OCI-LY1 (cell line): ENCODE data around the gene AHI1.
A peak's percentile ranks its signal among the peaks of the same experiment; 100 is the strongest.

Source experiments
- H2AFZ ChIP-seq: fragments of 200-600 bp; sonication (generic), shearing (Covaris generic); 2 replicates; pipeline ENCODE4 v1.6.0; 2014; ENCODE audit warnings: antibody characterized with exemption, mild to moderate bottlenecking, low read length
- H3F3A ChIP-seq: fragments of 200-600 bp; sonication (generic), shearing (Covaris generic); 2 replicates; pipeline ENCODE4 v1.6.0; 2014; ENCODE audit warnings: mild to moderate bottlenecking, antibody characterized with exemption, low read length, moderate library complexity; ENCODE audit not compliant: insufficient read depth
- H3K27ac ChIP-seq: fragments of 200-600 bp; sonication (generic); 2 replicates; pipeline ENCODE4 v1.5.1; 2014; ENCODE audit warnings: low read length, mixed run types, mild to moderate bottlenecking, low read depth; ENCODE audit not compliant: poor library complexity, severe bottlenecking
- H3K27me3 ChIP-seq: fragments of 200-600 bp; sonication (generic); 2 replicates; pipeline ENCODE4 v1.6.0; 2014; ENCODE audit warnings: antibody characterized with exemption, mild to moderate bottlenecking, low read length, moderate library complexity; ENCODE audit not compliant: insufficient read depth
- H3K36me3 ChIP-seq: fragments of 200-600 bp; sonication (generic); 2 replicates; pipeline ENCODE4 v1.6.1; 2014; ENCODE audit warnings: mild to moderate bottlenecking, antibody characterized with exemption, low read length, moderate library complexity, mixed read lengths; ENCODE audit not compliant: insufficient read depth
- H3K4me1 ChIP-seq: fragments of 200-600 bp; sonication (generic); 2 replicates; pipeline ENCODE4 v1.5.1; 2014; ENCODE audit warnings: mild to moderate bottlenecking, low read length, moderate library complexity; ENCODE audit not compliant: insufficient read depth, severe bottlenecking
- H3K4me2 ChIP-seq: fragments of 200-600 bp; sonication (generic), shearing (Covaris generic); 2 replicates; pipeline ENCODE4 v1.6.1; 2014; ENCODE audit warnings: low read length
- H3K4me3 ChIP-seq: fragments of 200-600 bp; sonication (generic); 2 replicates; pipeline ENCODE4 v1.5.1; 2014; ENCODE audit warnings: low read length, low read depth, mild to moderate bottlenecking, mixed read lengths; ENCODE audit not compliant: poor library complexity, severe bottlenecking
- H3K79me2 ChIP-seq: fragments of 200-600 bp; shearing (Covaris generic); 2 replicates; pipeline ENCODE4 v1.6.1; 2016; ENCODE audit warnings: mixed run types, low read length, mixed read lengths; ENCODE audit not compliant: insufficient read depth
- H3K9ac ChIP-seq: fragments of 200-600 bp; sonication (generic), shearing (Covaris generic); 2 replicates; pipeline ENCODE4 v1.6.1; 2014; ENCODE audit warnings: mild to moderate bottlenecking, low read length, mixed read lengths
- H3K9me2 ChIP-seq: fragments of 200-600 bp; sonication (generic), shearing (Covaris generic); 2 replicates; pipeline ENCODE4 v1.6.1; 2014; ENCODE audit warnings: low read depth, mild to moderate bottlenecking, low read length, mixed read lengths
- H3K9me3 ChIP-seq: fragments of 200-600 bp; shearing (Covaris generic); 2 replicates; pipeline ENCODE4 v1.6.1; 2014; ENCODE audit warnings: low read length, mixed read lengths
- H4K20me1 ChIP-seq: fragments of 200-600 bp; sonication (generic), shearing (Covaris generic); 2 replicates; pipeline ENCODE4 v1.6.0; 2016; ENCODE audit warnings: mild to moderate bottlenecking, low read length; ENCODE audit not compliant: insufficient read depth
- CTCF ChIP-seq: fragments of 200-600 bp; sonication (generic), shearing (Covaris generic); IDR thresholded peaks from 2 replicates; pipeline ENCODE4 v1.5.1; 2017; ENCODE audit warnings: mild to moderate bottlenecking, antibody characterized with exemption, low read length, moderate library complexity, mixed read lengths
- EZH2 ChIP-seq: fragments of 200-600 bp; sonication (generic), shearing (Covaris generic); IDR thresholded peaks from 2 replicates; pipeline ENCODE4 v1.8.0; 2017; ENCODE audit warnings: borderline replicate concordance, mixed run types, mild to moderate bottlenecking, antibody characterized with exemption, low read length, moderate library complexity, mixed read lengths

Gene AHI1

GRCh38 chr6:135514706-135515105 is 17.2 kb upstream of the AHI1 start:
- H3K9me2 ChIP-seq = no peaks in the 10 kb centered on the region
- H2AFZ ChIP-seq = no peak overlapping the region
- no peaks in the 10 kb centered on the region for H3F3A ChIP-seq
- H4K20me1 ChIP-seq = no peaks in the 10 kb centered on the region
- TF ChIP-seq CTCF = no peak
- TF ChIP-seq EZH2 = no peak
- H3K36me3 ChIP-seq = no peaks in the 10 kb centered on the region
- H3K9ac ChIP-seq = no peak overlapping the region
- H3K27me3 ChIP-seq = no peaks in the 10 kb centered on the region
- no peaks in the 10 kb centered on the region for H3K79me2 ChIP-seq
- H3K9me3 ChIP-seq = 0 out of 2 replicates have a peak, but pooled peaks cover 3% of the 10 kb centered on the region
- no peak overlapping the region for H3K4me3 ChIP-seq
- no peak overlapping the region for H3K27ac ChIP-seq
- H3K4me2 ChIP-seq = no peak overlapping the region
- no peaks in the 10 kb centered on the region for H3K4me1 ChIP-seq

- H3K4me1 ChIP-seq = no peaks in the 10 kb centered on the region
- no peak overlapping the region for H3K4me3 ChIP-seq
- no peaks in the 10 kb centered on the region for H3K9me2 ChIP-seq
- no peaks in the 10 kb centered on the region for H3K36me3 ChIP-seq
- no peak overlapping the region for H3K27ac ChIP-seq
- no peaks in the 10 kb centered on the region for H3K79me2 ChIP-seq
- no peaks in the 10 kb centered on the region for H3K27me3 ChIP-seq
- H3K9me3 ChIP-seq = no peaks in the 10 kb centered on the region
- H3K9ac ChIP-seq = no peak overlapping the region
- no peak overlapping the region for H2AFZ ChIP-seq
- no peak overlapping the region for H3K4me2 ChIP-seq
- no peaks in the 10 kb centered on the region for H4K20me1 ChIP-seq
- no peaks in the 10 kb centered on the region for H3F3A ChIP-seq
- TF ChIP-seq CTCF (peak; percentile 61), EZH2 (no peak)
Measured at GRCh38 chr6:135506270-135506997, 8.9 kb upstream of the AHI1 start.

- Histone ChIP-seq H3K4me3 (no peak overlapping the region), H3K9ac (no peak overlapping the region), H3K79me2 (no peaks in the 10 kb centered on the region), H3K4me2 (no peak overlapping the region), H3K27ac (no peak overlapping the region), H3K9me3 (no peaks in the 10 kb centered on the region), H2AFZ (no peak overlapping the region), H3F3A (no peaks in the 10 kb centered on the region), H3K4me1 (no peaks in the 10 kb centered on the region), H4K20me1 (no peaks in the 10 kb centered on the region), H3K36me3 (no peaks in the 10 kb centered on the region), H3K9me2 (no peaks in the 10 kb centered on the region), H3K27me3 (no peaks in the 10 kb centered on the region)
- TF ChIP-seq EZH2 = no peak
- TF ChIP-seq CTCF = no peak
Measured at GRCh38 chr6:135505648-135506047, 8.1 kb upstream of the AHI1 start.
